MM.1S (cell line): Measurements from ENCODE around the gene TRIM28.
A peak's percentile ranks its signal among the peaks of the same experiment; 100 is the strongest.
"Not testable (repeated sequence)": the region's sequence is repeated elsewhere in the genome, so short reads cannot be mapped to it uniquely, and the experiment has no call there.

Experiments
- DNase-seq: peaks from one replicate; pipeline ENCODE4 v3.0.0-alpha.2; 2015
- H2AFZ ChIP-seq: fragments of 300-600 bp; sonication (generic); 2 replicates; pipeline ENCODE4 v1.6.0; 2016; ENCODE audit warnings: antibody characterized with exemption, low read length
- H3F3A ChIP-seq: fragments of 300-600 bp; sonication (generic); 2 replicates; pipeline ENCODE4 v1.6.1; 2016; ENCODE audit warnings: mild to moderate bottlenecking, antibody characterized with exemption, low read length, moderate library complexity, mixed read lengths; ENCODE audit not compliant: insufficient read depth
- H3K27ac ChIP-seq: fragments of 300-600 bp; sonication (generic); 2 replicates; pipeline ENCODE4 v1.5.1; 2016; ENCODE audit warnings: mild to moderate bottlenecking, low read length
- H3K27me3 ChIP-seq: fragments of 300-600 bp; sonication (generic); replicated peaks from 2 replicates; pipeline ENCODE4 v1.6.0; 2016; ENCODE audit warnings: low read length; ENCODE audit not compliant: insufficient read depth
- H3K36me3 ChIP-seq: fragments of 300-600 bp; sonication (generic); replicated peaks from 2 replicates; pipeline ENCODE4 v1.6.1; 2016; ENCODE audit warnings: mild to moderate bottlenecking, low read length, mixed read lengths; ENCODE audit not compliant: insufficient read depth
- H3K4me1 ChIP-seq: fragments of 300-600 bp; sonication (generic); 2 replicates; pipeline ENCODE4 v1.6.1; 2016; ENCODE audit warnings: low read length, mixed read lengths
- H3K4me2 ChIP-seq: fragments of 300-600 bp; sonication (generic); 2 replicates; pipeline ENCODE4 v1.6.0; 2016; ENCODE audit warnings: low read depth, low read length
- H3K4me3 ChIP-seq: fragments of 300-600 bp; sonication (generic); 2 replicates; pipeline ENCODE4 v1.5.1; 2016; ENCODE audit warnings: low read length, mixed read lengths
- H3K79me2 ChIP-seq: fragments of 300-600 bp; sonication (generic); 2 replicates; pipeline ENCODE4 v1.6.1; 2016; ENCODE audit warnings: mixed run types, low read length, mixed read lengths
- H3K9ac ChIP-seq: fragments of 300-600 bp; sonication (generic); 2 replicates; pipeline ENCODE4 v1.6.1; 2016; ENCODE audit warnings: low read length, mixed read lengths
- H3K9me2 ChIP-seq: fragments of 300-600 bp; sonication (generic); replicated peaks from 2 replicates; pipeline ENCODE4 v1.6.1; 2016; ENCODE audit warnings: mild to moderate bottlenecking, low read length, mixed read lengths; ENCODE audit not compliant: insufficient read depth
- H3K9me3 ChIP-seq: fragments of 300-600 bp; sonication (generic); replicated peaks from 2 replicates; pipeline ENCODE4 v1.6.1; 2016; ENCODE audit warnings: mild to moderate bottlenecking, low read length, mixed read lengths; ENCODE audit not compliant: insufficient read depth
- H4K20me1 ChIP-seq: fragments of 300-600 bp; sonication (generic); 2 replicates; pipeline ENCODE4 v1.6.1; 2016; ENCODE audit warnings: mild to moderate bottlenecking, low read length, moderate library complexity, mixed read lengths; ENCODE audit not compliant: insufficient read depth
- EZH2 ChIP-seq: fragments of 300-600 bp; sonication (generic); optimal IDR thresholded peaks from 2 replicates; pipeline ENCODE3; 2017; ENCODE audit warnings: low read depth, mild to moderate bottlenecking, antibody characterized with exemption, low read length, mixed read lengths
- EZH2phosphoT487 ChIP-seq: fragments of 300-600 bp; sonication (generic); IDR thresholded peaks from 2 replicates; pipeline ENCODE4 v1.6.1; 2018; ENCODE audit warnings: antibody characterized with exemption, low read length
- TF ChIP-seq, protein P1 (sequence below): fragments of 300-600 bp; sonication (generic); IDR thresholded peaks from 2 replicates; pipeline ENCODE4 v1.5.1; 2016; ENCODE audit warnings: antibody characterized with exemption, low read length, mixed read lengths

TRIM28 gene

DNA sequence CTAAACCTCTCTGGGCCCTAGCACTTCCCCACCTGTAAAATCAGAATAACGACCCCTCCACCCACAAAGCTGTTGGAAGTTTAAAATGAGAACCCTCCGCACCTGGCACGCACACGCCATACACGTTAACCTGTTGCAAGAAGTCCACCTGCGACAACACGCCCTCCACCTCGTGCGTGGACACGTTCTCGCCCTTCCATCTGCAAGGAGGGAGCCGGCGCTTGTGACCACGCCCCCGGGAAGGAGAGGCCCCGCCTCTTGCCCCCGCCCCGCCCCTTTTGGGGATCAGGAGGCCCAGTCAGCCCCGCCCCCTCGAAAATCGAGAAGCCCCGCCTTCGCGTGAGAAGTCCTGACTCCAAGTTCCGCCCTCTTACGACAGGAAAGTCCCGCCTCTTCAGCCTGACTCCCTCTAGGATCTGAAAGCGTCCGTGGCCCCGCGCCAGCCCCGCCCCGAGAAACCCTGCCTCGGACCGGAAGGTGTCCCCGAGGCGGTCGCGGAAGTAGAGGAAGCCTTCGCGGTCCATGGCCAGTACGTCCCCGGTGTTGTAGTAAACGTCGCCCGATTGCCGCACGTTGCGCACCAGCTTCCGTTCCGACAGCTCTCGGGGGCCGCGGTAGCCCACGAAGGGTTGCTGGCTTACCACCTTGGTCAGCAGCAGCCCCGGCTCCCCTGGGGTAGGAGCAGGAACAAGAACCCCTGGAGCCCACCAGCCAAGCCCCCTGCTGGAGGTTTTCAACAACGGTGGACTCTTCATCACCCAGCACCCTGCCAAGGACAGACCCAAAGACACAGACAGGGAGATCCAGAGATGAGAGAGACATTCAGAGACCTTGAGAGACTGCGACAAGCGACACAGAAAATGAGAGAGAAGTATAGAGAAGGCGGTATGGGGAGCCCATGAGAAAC lies 44.6 kb upstream of the TRIM28 start:
- Histone ChIP-seq H3K27me3 (no peaks in the 10 kb centered on the region; the same call in 1 of the 2 replicates), H3K9me2 (no peaks in the 10 kb centered on the region), H3K27ac (no peak overlapping the region), H3K36me3 (no peaks in the 10 kb centered on the region), H3K79me2 (no peaks in the 10 kb centered on the region), H3K9me3 (no peaks in the 10 kb centered on the region; the same call in 1 of the 2 replicates), H3F3A (no peaks in the 10 kb centered on the region), H4K20me1 (no peaks in the 10 kb centered on the region), H3K4me2 (peak overlapping the region; percentile 55; the same call in 1 of the 2 replicates), H3K4me3 (peak overlapping the region; percentile 40; the same call in 1 of the 2 replicates), H3K4me1 (no peaks in the 10 kb centered on the region), H2AFZ (peak overlapping the region; percentile 78; the same call in 1 of the 2 replicates), H3K9ac (no peak overlapping the region)
- TF ChIP-seq EZH2 (no peak), EZH2phosphoT487 (no peak)
- TF ChIP-seq, protein P1, sequence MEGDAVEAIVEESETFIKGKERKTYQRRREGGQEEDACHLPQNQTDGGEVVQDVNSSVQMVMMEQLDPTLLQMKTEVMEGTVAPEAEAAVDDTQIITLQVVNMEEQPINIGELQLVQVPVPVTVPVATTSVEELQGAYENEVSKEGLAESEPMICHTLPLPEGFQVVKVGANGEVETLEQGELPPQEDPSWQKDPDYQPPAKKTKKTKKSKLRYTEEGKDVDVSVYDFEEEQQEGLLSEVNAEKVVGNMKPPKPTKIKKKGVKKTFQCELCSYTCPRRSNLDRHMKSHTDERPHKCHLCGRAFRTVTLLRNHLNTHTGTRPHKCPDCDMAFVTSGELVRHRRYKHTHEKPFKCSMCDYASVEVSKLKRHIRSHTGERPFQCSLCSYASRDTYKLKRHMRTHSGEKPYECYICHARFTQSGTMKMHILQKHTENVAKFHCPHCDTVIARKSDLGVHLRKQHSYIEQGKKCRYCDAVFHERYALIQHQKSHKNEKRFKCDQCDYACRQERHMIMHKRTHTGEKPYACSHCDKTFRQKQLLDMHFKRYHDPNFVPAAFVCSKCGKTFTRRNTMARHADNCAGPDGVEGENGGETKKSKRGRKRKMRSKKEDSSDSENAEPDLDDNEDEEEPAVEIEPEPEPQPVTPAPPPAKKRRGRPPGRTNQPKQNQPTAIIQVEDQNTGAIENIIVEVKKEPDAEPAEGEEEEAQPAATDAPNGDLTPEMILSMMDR, result no peak
- peak; percentile 58 for DNase-seq

DNA sequence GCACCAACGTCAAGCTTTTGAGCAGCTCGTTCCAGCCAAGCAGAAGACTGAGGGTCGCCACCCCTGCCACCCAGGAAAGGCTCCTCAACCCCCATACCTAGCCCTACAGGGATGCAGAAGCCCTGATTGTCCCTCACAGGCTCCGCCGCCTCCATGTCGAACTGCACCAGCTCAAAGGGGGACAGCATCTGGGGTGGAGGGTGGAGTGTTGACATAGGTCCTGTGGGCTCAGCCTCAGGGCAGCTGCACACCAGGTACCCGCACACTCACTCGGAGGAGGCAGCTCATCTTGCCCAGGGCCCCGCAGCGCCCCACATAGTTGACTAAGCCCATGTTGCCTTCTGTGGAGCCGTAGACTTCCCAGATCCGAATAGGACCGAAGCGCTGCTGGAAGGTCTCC lies 43.6 kb upstream of the TRIM28 start:
- Histone ChIP-seq H3K27me3 (no peaks in the 10 kb centered on the region), H3K9me3 (no peaks in the 10 kb centered on the region; the same call in 1 of the 2 replicates), H3K4me1 (no peaks in the 10 kb centered on the region), H3K79me2 (no peaks in the 10 kb centered on the region), H4K20me1 (no peaks in the 10 kb centered on the region), H3K9me2 (no peaks in the 10 kb centered on the region), H3K4me2 (no peak overlapping the region), H3K9ac (no peak overlapping the region), H3K27ac (no peak overlapping the region), H3F3A (no peaks in the 10 kb centered on the region), H3K36me3 (no peaks in the 10 kb centered on the region), H2AFZ (no peak overlapping the region), H3K4me3 (no peak overlapping the region)
- TF ChIP-seq, protein P1, result no peak
- TF ChIP-seq EZH2phosphoT487 (no peak), EZH2 (no peak)
- no peak for DNase-seq

DNA sequence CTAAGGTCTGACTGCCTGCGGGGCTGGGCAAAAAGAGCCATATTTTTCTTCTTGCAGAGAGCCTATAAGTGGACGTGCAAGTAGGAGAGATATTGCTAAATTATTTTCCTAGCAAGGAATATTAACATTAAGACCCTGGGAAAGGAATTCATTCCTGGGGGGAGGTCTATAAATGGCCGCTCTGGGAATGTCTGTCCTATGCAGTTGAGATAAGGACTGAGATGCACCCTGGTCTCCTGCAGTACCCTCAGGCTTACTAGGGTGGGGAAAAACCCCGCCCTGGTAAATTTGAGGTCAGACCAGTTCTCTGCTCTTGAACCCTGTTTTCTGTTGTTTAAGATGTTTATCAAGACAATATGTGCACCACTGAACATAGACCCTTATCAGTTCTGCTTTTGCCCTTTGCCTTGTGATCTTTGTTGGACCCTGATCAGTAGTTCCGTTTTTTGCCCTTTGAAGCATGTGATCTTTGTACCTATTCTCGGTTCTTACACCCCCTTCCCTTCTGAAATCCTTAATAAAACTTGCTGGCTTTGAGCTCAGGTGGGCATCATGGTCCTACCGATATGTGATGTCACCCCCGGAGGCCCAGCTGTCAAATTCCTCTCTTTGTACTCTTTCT lies 36.2 kb upstream of the TRIM28 start:
- H3F3A ChIP-seq, H3K36me3 ChIP-seq, H3K4me1 ChIP-seq, H3K9me3 ChIP-seq, H3K27ac ChIP-seq, H3K4me3 ChIP-seq, H2AFZ ChIP-seq, DNase-seq, H4K20me1 ChIP-seq, H3K9ac ChIP-seq, H3K9me2 ChIP-seq, H3K27me3 ChIP-seq, H3K4me2 ChIP-seq, H3K79me2 ChIP-seq: not testable (repeated sequence)

DNA sequence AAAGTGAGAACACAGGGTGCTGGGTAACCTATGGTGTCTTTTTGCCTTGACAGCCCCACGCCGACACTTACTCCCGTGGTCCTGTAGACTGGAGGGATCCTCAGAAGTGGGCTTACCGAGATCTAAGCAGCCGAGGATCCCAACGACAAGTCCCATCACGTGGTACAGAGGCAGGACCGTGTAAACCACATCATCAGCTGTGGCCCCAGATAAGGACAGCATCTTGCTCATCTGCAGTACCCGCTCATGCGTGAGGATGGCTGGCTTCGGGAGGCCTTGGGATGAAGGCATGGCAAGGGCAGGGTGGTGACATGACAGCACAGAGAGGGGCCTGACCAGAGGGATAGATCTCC lies 34.2 kb upstream of the TRIM28 start:
- Histone ChIP-seq H2AFZ (no peak overlapping the region), H3K36me3 (no peaks in the 10 kb centered on the region), H3K27me3 (no peaks in the 10 kb centered on the region), H3K4me3 (no peak overlapping the region), H3F3A (no peaks in the 10 kb centered on the region), H3K4me1 (no peaks in the 10 kb centered on the region), H3K27ac (no peak overlapping the region), H4K20me1 (no peaks in the 10 kb centered on the region), H3K4me2 (no peak overlapping the region), H3K9me3 (no peaks in the 10 kb centered on the region), H3K9me2 (no peaks in the 10 kb centered on the region), H3K9ac (no peak overlapping the region), H3K79me2 (no peaks in the 10 kb centered on the region)
- TF ChIP-seq EZH2phosphoT487 (no peak), EZH2 (no peak)
- TF ChIP-seq, protein P1, result no peak
- DNase-seq, result no peak
